Neuronal stem cell (in vitro differentiated cells): ENCODE measurements around the gene RAD9A.
"Not testable (repeated sequence)": the region's sequence is repeated elsewhere in the genome, so short reads cannot be mapped to it uniquely, and the experiment has no call there.

Experiments
- DNase-seq: peaks from one replicate; pipeline ENCODE4 v3.0.0-alpha.2; 2013; ENCODE audit warnings: low spot score
- H2AFZ ChIP-seq: one replicate; pipeline ENCODE4 v1.6.1; 2013; ENCODE audit warnings: mild to moderate bottlenecking, low read length, inconsistent platforms
- H2AK5ac ChIP-seq: 2 replicates; pipeline ENCODE4 v1.6.1; 2013; ENCODE audit warnings: low read depth, mild to moderate bottlenecking, inconsistent platforms, low read length, moderate library complexity, mixed read lengths
- H2BK120ac ChIP-seq: 2 replicates; pipeline ENCODE4 v1.6.1; 2013; ENCODE audit warnings: low read depth, mild to moderate bottlenecking, inconsistent platforms, low read length, moderate library complexity, mixed read lengths
- H2BK12ac ChIP-seq: one replicate; pipeline ENCODE4 v1.6.1; 2013; ENCODE audit warnings: low read length, inconsistent platforms
- H2BK15ac ChIP-seq: 2 replicates; pipeline ENCODE4 v1.6.1; 2013; ENCODE audit warnings: mild to moderate bottlenecking, low read length, inconsistent platforms, mixed read lengths
- H2BK5ac ChIP-seq: one replicate; pipeline ENCODE4 v1.6.1; 2013; ENCODE audit warnings: inconsistent platforms, mild to moderate bottlenecking, low read length, moderate library complexity
- H3K14ac ChIP-seq: one replicate; pipeline ENCODE4 v1.6.1; 2013; ENCODE audit warnings: low read length, inconsistent platforms
- H3K18ac ChIP-seq: 2 replicates; pipeline ENCODE4 v1.6.1; 2013; ENCODE audit warnings: low read length, inconsistent platforms
- H3K23ac ChIP-seq: 2 replicates; pipeline ENCODE4 v1.6.1; 2013; ENCODE audit warnings: low read depth, mild to moderate bottlenecking, mixed read lengths, low read length, inconsistent platforms; ENCODE audit not compliant: poor library complexity
- H3K27ac ChIP-seq: replicated peaks from 3 replicates; pipeline ENCODE4 v1.5.1; 2013; ENCODE audit warnings: low read length, inconsistent platforms
- H3K27me3 ChIP-seq, 3 experiments: 2 replicates each; pipeline ENCODE4 v1.6.1; 2013; ENCODE audit warnings: low read length in 3 of 3, mild to moderate bottlenecking in 2 of 3, inconsistent platforms in 1 of 3, low read depth in 1 of 3, mixed read lengths in 1 of 3, moderate library complexity in 1 of 3; ENCODE audit not compliant: control insufficient read depth in 3 of 3, insufficient read depth in 3 of 3
- H3K36me3 ChIP-seq, 2 donors: replicated peaks in 1 of 2; 2 replicates each; pipeline ENCODE4 v1.6.1; 2013; ENCODE audit warnings: low read length in 2 of 2; ENCODE audit not compliant: control insufficient read depth in 2 of 2, insufficient read depth in 2 of 2
- H3K4ac ChIP-seq: 2 replicates; pipeline ENCODE4 v1.6.1; 2013; ENCODE audit warnings: inconsistent platforms, mild to moderate bottlenecking, low read length, moderate library complexity
- H3K4me1 ChIP-seq, 2 donors: 1 replicate in 1 of 2; 2 replicates in 1 of 2; pipeline ENCODE4 v1.6.1; 2013; ENCODE audit warnings: low read length in 2 of 2, low read depth in 1 of 2; ENCODE audit not compliant: control insufficient read depth in 2 of 2, insufficient read depth in 1 of 2
- H3K4me2 ChIP-seq: one replicate; pipeline ENCODE4 v1.6.1; 2013; ENCODE audit warnings: mild to moderate bottlenecking, low read length, inconsistent platforms; ENCODE audit not compliant: insufficient read depth, poor library complexity, severe bottlenecking
- H3K4me3 ChIP-seq, 2 donors: 2 replicates each; pipeline ENCODE4 v1.5.1; 2013; ENCODE audit warnings: low read length in 2 of 2, mild to moderate bottlenecking in 2 of 2, inconsistent platforms in 1 of 2, moderate library complexity in 1 of 2
- H3K79me1 ChIP-seq: one replicate; pipeline ENCODE4 v1.6.1; 2013; ENCODE audit warnings: low read depth, mild to moderate bottlenecking, inconsistent platforms, low read length, moderate library complexity
- H3K9ac ChIP-seq: one replicate; pipeline ENCODE4 v1.6.1; 2013; ENCODE audit warnings: mild to moderate bottlenecking, low read depth, low read length, inconsistent platforms; ENCODE audit not compliant: poor library complexity
- H3K9me3 ChIP-seq, 2 donors: replicated peaks in 1 of 2; 2 replicates each; pipeline versions ENCODE3 to v1.6.1; 2013; ENCODE audit warnings: low read length in 2 of 2, mild to moderate bottlenecking in 2 of 2, inconsistent platforms in 1 of 2, low read depth in 1 of 2, mixed read lengths in 1 of 2, moderate library complexity in 1 of 2; ENCODE audit not compliant: control insufficient read depth in 2 of 2, insufficient read depth in 1 of 2
- H4K8ac ChIP-seq: one replicate; pipeline ENCODE4 v1.6.1; 2013; ENCODE audit warnings: low read depth, mild to moderate bottlenecking, inconsistent platforms, low read length, moderate library complexity
- H4K91ac ChIP-seq: one replicate; pipeline ENCODE4 v1.6.1; 2013; ENCODE audit warnings: low read length, low read depth, mild to moderate bottlenecking, inconsistent platforms; ENCODE audit not compliant: poor library complexity
- WGBS, 2 donors: extraction: QIAGEN DNeasy Blood & Tissue Kit; methylation state at CpG; one replicate each; pipeline ENCODE4 v1.1.7; 2013; ENCODE audit warnings: missing lambda C conversion rate in 2 of 2, mixed read lengths in 1 of 2; ENCODE audit not compliant: insufficient read length in 2 of 2, insufficient replicate concordance in 1 of 2; ENCODE audit errors: extremely low coverage in 2 of 2; 5-methylcytosine and 5-hydroxymethylcytosine counted together

Gene RAD9A

GRCh38 chr11:67423891-67424613 lies 32.3 kb downstream of the RAD9A start:
- no peak overlapping the region for H4K91ac ChIP-seq
- peaks cover 5% of the 10 kb centered on the region for H3K79me1 ChIP-seq
- H2BK15ac ChIP-seq: peak overlapping the region; percentile 64
- H3K23ac ChIP-seq: peak overlapping the region; percentile 47
- no peak overlapping the region for H3K14ac ChIP-seq
- H2BK120ac ChIP-seq: no peak overlapping the region
- no peak overlapping the region for H2AFZ ChIP-seq
- H3K18ac ChIP-seq: no peak overlapping the region
- H3K27ac ChIP-seq: no peak overlapping the region
- H3K36me3 ChIP-seq: no peaks in the 10 kb centered on the region
- peaks cover 0 to 9% (median 0%) of the 10 kb centered on the region in 3 experiments for H3K27me3 ChIP-seq
- no peak overlapping the region for H3K4me3 ChIP-seq
- no peak for DNase-seq
- H4K8ac ChIP-seq: no peak overlapping the region
- H3K9ac ChIP-seq: no peak overlapping the region
- H2AK5ac ChIP-seq: peak overlapping the region; percentile 81
- no peaks in the 10 kb centered on the region for H3K9me3 ChIP-seq
- H3K4ac ChIP-seq: no peak overlapping the region
- H3K4me2 ChIP-seq: no peak overlapping the region
- H2BK5ac ChIP-seq: peak overlapping the region; percentile 13
- peaks cover 12 to 13% of the 10 kb centered on the region in 2 donors for H3K4me1 ChIP-seq
- H2BK12ac ChIP-seq: peak overlapping the region; percentile 41
- WGBS, 2 donors: no CpG with 5 or more reads among the region's 34 CpGs

GRCh38 chr11:67427364-67427859 lies 35.6 kb downstream of the RAD9A start:
- WGBS, 2 donors: no CpG with 5 or more reads among the region's 19 CpGs
- H2BK15ac ChIP-seq, H2BK12ac ChIP-seq, H3K79me1 ChIP-seq, H3K27me3 ChIP-seq, H3K4ac ChIP-seq, H2BK5ac ChIP-seq, H3K4me1 ChIP-seq, H3K18ac ChIP-seq, H3K14ac ChIP-seq, H3K27ac ChIP-seq, H3K9ac ChIP-seq, H4K91ac ChIP-seq, DNase-seq, H3K9me3 ChIP-seq, H2AK5ac ChIP-seq, H2BK120ac ChIP-seq, H4K8ac ChIP-seq: not testable (repeated sequence)
- H3K23ac ChIP-seq: peak overlapping the region; percentile 48
- peaks cover 9 to 25% of the 10 kb centered on the region in 2 donors for H3K36me3 ChIP-seq
- peak overlapping the region; percentile 92 for H2AFZ ChIP-seq
- peak overlapping the region; percentile 58 for H3K4me2 ChIP-seq
- H3K4me3 ChIP-seq: peak overlapping the region in 1 of 2 donors; percentile 88

GRCh38 chr11:67428052-67429001 lies 36.5 kb downstream of the RAD9A start, which contains the start of gene RPS6KB2:
RPS6KB2 (plus strand) TSS chr11:67428494; CDS start chr11:67428546, 52 bp downstream.
- peak within 1 kb of the TSS; percentile 92 for H2AFZ ChIP-seq
- H3K27me3 ChIP-seq: no peaks in the 10 kb centered on the region
- no peak within 1 kb of the TSS for H2BK12ac ChIP-seq
- peak within 1 kb of the TSS; percentile 88 to 98 for H3K4me3 ChIP-seq
- no peak within 1 kb of the TSS for H2BK15ac ChIP-seq
- H3K4me2 ChIP-seq: peak within 1 kb of the TSS; percentile 93
- no peak within 1 kb of the TSS for H2BK120ac ChIP-seq
- no peaks in the 10 kb centered on the region for H3K9me3 ChIP-seq
- peak within 1 kb of the TSS; percentile 90 for H3K23ac ChIP-seq
- peak; percentile 97 for DNase-seq
- peak within 1 kb of the TSS; percentile 11 for H4K91ac ChIP-seq
- H2AK5ac ChIP-seq: peak within 1 kb of the TSS; percentile 48
- WGBS, 2 donors: no CpG with 5 or more reads among the region's 68 CpGs
- peak within 1 kb of the TSS; percentile 93 for H3K18ac ChIP-seq
- peak within 1 kb of the TSS; percentile 63 for H2BK5ac ChIP-seq
- no peak within 1 kb of the TSS for H3K27ac ChIP-seq
- no peak within 1 kb of the TSS for H4K8ac ChIP-seq
- peak within 1 kb of the TSS; percentile 97 for H3K9ac ChIP-seq
- peaks cover 5% of the 10 kb centered on the region for H3K79me1 ChIP-seq
- H3K4ac ChIP-seq: no peak within 1 kb of the TSS
- H3K36me3 ChIP-seq: peaks cover 12 to 35% of the 10 kb centered on the region in 2 donors
- H3K14ac ChIP-seq: peak within 1 kb of the TSS; percentile 91
- H3K4me1 ChIP-seq: peaks cover 7 to 10% of the 10 kb centered on the region in 2 donors
